Measurements from ENCODE around the gene RESP18.

The RESP18 gene

GRCh38 chr2:219300022-219300421 is 32.5 kb downstream of the RESP18 start:
- H3K4me1 ChIP-seq (ENCODE audit: control insufficient read depth, insufficient read depth, low read length, poor library complexity, severe bottlenecking), result no peaks in the 10 kb centered on the region
- no peaks in the 10 kb centered on the region for H3K9me3 ChIP-seq (ENCODE audit: control insufficient read depth, low read length)
- H3K36me3 ChIP-seq (ENCODE audit: control insufficient read depth, insufficient read depth, low read length), result peaks cover 59% of the 10 kb centered on the region
- H3K27ac ChIP-seq (ENCODE audit: low read depth, low read length, severe bottlenecking), result no peak overlapping the region
- no peak overlapping the region for H3K4me3 ChIP-seq (ENCODE audit: extremely low read depth, insufficient read depth, low read length, poor library complexity, severe bottlenecking)
- 87 to 93% methylated on average over 3 of the region's 5 CpGs for WGBS, 2 experiments (ENCODE audit: insufficient coverage in 2 of 2)

GRCh38 chr2:219299372-219299760 is 33.2 kb downstream of the RESP18 start:
- peaks cover 59% of the 10 kb centered on the region for H3K36me3 ChIP-seq (ENCODE audit: control insufficient read depth, insufficient read depth, low read length)
- no peak overlapping the region for H3K27ac ChIP-seq (ENCODE audit: low read depth, low read length, severe bottlenecking)
- H3K9me3 ChIP-seq (ENCODE audit: control insufficient read depth, low read length), result no peaks in the 10 kb centered on the region
- 90 to 93% methylated on average over 4 to 5 of the region's 6 CpGs for WGBS, 2 experiments (ENCODE audit: insufficient coverage in 2 of 2)
- no peak overlapping the region for H3K4me3 ChIP-seq (ENCODE audit: extremely low read depth, insufficient read depth, low read length, poor library complexity, severe bottlenecking)
- peaks cover 3% of the 10 kb centered on the region for H3K4me1 ChIP-seq (ENCODE audit: control insufficient read depth, insufficient read depth, low read length, poor library complexity, severe bottlenecking)

GRCh38 chr2:219298759-219299371 is 33.7 kb downstream of the RESP18 start:
- no peak overlapping the region for H3K27ac ChIP-seq (ENCODE audit: low read depth, low read length, severe bottlenecking)
- WGBS, 2 experiments (ENCODE audit: insufficient coverage in 2 of 2), result 29 to 39% methylated on average over 14 to 15 of the region's 15 CpGs
- peaks cover 4% of the 10 kb centered on the region for H3K4me1 ChIP-seq (ENCODE audit: control insufficient read depth, insufficient read depth, low read length, poor library complexity, severe bottlenecking)
- H3K36me3 ChIP-seq (ENCODE audit: control insufficient read depth, insufficient read depth, low read length), result peaks cover 55% of the 10 kb centered on the region
- H3K9me3 ChIP-seq (ENCODE audit: control insufficient read depth, low read length), result no peaks in the 10 kb centered on the region
- no peak overlapping the region for H3K4me3 ChIP-seq (ENCODE audit: extremely low read depth, insufficient read depth, low read length, poor library complexity, severe bottlenecking)

GRCh38 chr2:219297766-219298456 is 34.6 kb downstream of the RESP18 start:
- 88 to 91% methylated on average over 11 to 13 of the region's 14 CpGs for WGBS, 2 experiments (ENCODE audit: insufficient coverage in 2 of 2)
- Histone ChIP-seq H3K27ac (ENCODE audit: low read depth, low read length, severe bottlenecking) (no peak overlapping the region), H3K4me1 (ENCODE audit: control insufficient read depth, insufficient read depth, low read length, poor library complexity, severe bottlenecking) (peaks cover 4% of the 10 kb centered on the region), H3K36me3 (ENCODE audit: control insufficient read depth, insufficient read depth, low read length) (peaks cover 48% of the 10 kb centered on the region), H3K4me3 (ENCODE audit: extremely low read depth, insufficient read depth, low read length, poor library complexity, severe bottlenecking) (no peak overlapping the region), H3K9me3 (ENCODE audit: control insufficient read depth, low read length) (no peaks in the 10 kb centered on the region)

- WGBS, 2 experiments (ENCODE audit: insufficient coverage in 2 of 2), result 92 to 96% methylated on average over 25 of the region's 25 CpGs
- Histone ChIP-seq H3K36me3 (ENCODE audit: control insufficient read depth, insufficient read depth, low read length) (peaks cover 43% of the 10 kb centered on the region), H3K9me3 (ENCODE audit: control insufficient read depth, low read length) (no peaks in the 10 kb centered on the region), H3K27ac (ENCODE audit: low read depth, low read length, severe bottlenecking) (no peak overlapping the region), H3K4me3 (ENCODE audit: extremely low read depth, insufficient read depth, low read length, poor library complexity, severe bottlenecking) (no peak overlapping the region), H3K4me1 (ENCODE audit: control insufficient read depth, insufficient read depth, low read length, poor library complexity, severe bottlenecking) (peaks cover 4% of the 10 kb centered on the region)
Measured at GRCh38 chr2:219296631-219297391, 35.7 kb downstream of the RESP18 start.

GRCh38 chr2:219296142-219296541 is 36.4 kb downstream of the RESP18 start:
- H3K27ac ChIP-seq (ENCODE audit: low read depth, low read length, severe bottlenecking), result no peak overlapping the region
- H3K4me1 ChIP-seq (ENCODE audit: control insufficient read depth, insufficient read depth, low read length, poor library complexity, severe bottlenecking), result peaks cover 4% of the 10 kb centered on the region
- no peaks in the 10 kb centered on the region for H3K9me3 ChIP-seq (ENCODE audit: control insufficient read depth, low read length)
- no peak overlapping the region for H3K4me3 ChIP-seq (ENCODE audit: extremely low read depth, insufficient read depth, low read length, poor library complexity, severe bottlenecking)
- peaks cover 45% of the 10 kb centered on the region for H3K36me3 ChIP-seq (ENCODE audit: control insufficient read depth, insufficient read depth, low read length)
- 92 to 95% methylated on average over 7 to 9 of the region's 14 CpGs for WGBS, 2 experiments (ENCODE audit: insufficient coverage in 2 of 2)

GRCh38 chr2:219294356-219295351 is 37.9 kb downstream of the RESP18 start:
- whole genome bisulfite sequencing, 2 experiments (ENCODE audit: insufficient coverage in 2 of 2), result 9 to 10% methylated on average over 59 to 63 of the region's 67 CpGs
- peaks cover 4% of the 10 kb centered on the region for H3K4me1 ChIP-seq (ENCODE audit: control insufficient read depth, insufficient read depth, low read length, poor library complexity, severe bottlenecking)
- H3K36me3 ChIP-seq (ENCODE audit: control insufficient read depth, insufficient read depth, low read length), result peaks cover 37% of the 10 kb centered on the region
- no peaks in the 10 kb centered on the region for H3K9me3 ChIP-seq (ENCODE audit: control insufficient read depth, low read length)
- no peak overlapping the region for H3K27ac ChIP-seq (ENCODE audit: low read depth, low read length, severe bottlenecking)
- H3K4me3 ChIP-seq (ENCODE audit: extremely low read depth, insufficient read depth, low read length, poor library complexity, severe bottlenecking), result peak overlapping the region; percentile 37

GRCh38 chr2:219293736-219294231 is 38.8 kb downstream of the RESP18 start:
- 100% methylated on average over 2 to 3 of the region's 5 CpGs for WGBS, 2 experiments (ENCODE audit: insufficient coverage in 2 of 2)

GRCh38 chr2:219292616-219293015 is 39.9 kb downstream of the RESP18 start:
- Histone ChIP-seq H3K27ac (ENCODE audit: low read depth, low read length, severe bottlenecking) (no peak overlapping the region), H3K9me3 (ENCODE audit: control insufficient read depth, low read length) (no peaks in the 10 kb centered on the region), H3K36me3 (ENCODE audit: control insufficient read depth, insufficient read depth, low read length) (peaks cover 33% of the 10 kb centered on the region), H3K4me3 (ENCODE audit: extremely low read depth, insufficient read depth, low read length, poor library complexity, severe bottlenecking) (no peak overlapping the region), H3K4me1 (ENCODE audit: control insufficient read depth, insufficient read depth, low read length, poor library complexity, severe bottlenecking) (peaks cover 4% of the 10 kb centered on the region)
- 95 to 96% methylated on average over 4 to 5 of the region's 9 CpGs for whole genome bisulfite sequencing, 2 experiments (ENCODE audit: insufficient coverage in 2 of 2)

More at GRCh38 chr2:219293736-219294231, 38.8 kb downstream of the RESP18 start:
- peaks cover 4% of the 10 kb centered on the region for H3K4me1 ChIP-seq (ENCODE audit: control insufficient read depth, insufficient read depth, low read length, poor library complexity, severe bottlenecking)
- H3K4me3 ChIP-seq (ENCODE audit: extremely low read depth, insufficient read depth, low read length, poor library complexity, severe bottlenecking), result no peak overlapping the region
- no peaks in the 10 kb centered on the region for H3K9me3 ChIP-seq (ENCODE audit: control insufficient read depth, low read length)
- H3K27ac ChIP-seq (ENCODE audit: low read depth, low read length, severe bottlenecking), result no peak overlapping the region
- peaks cover 37% of the 10 kb centered on the region for H3K36me3 ChIP-seq (ENCODE audit: control insufficient read depth, insufficient read depth, low read length)
